ENCODE measurements around the gene GNB3.

GNB3 gene

GRCh38 chr12:6807170-6807569 lies 33.6 kb upstream of the GNB3 start:
- no peak for DNase-seq (ENCODE audit: low read depth)
- H3K4me3 ChIP-seq (ENCODE audit: low read depth, low read length) = no peak overlapping the region
- in situ Hi-C loops (cut with HindIII; ENCODE audit: low sequenced_read_pairs) = no loop called here
- no peak for TF ChIP-seq CTCF (IDR thresholded peaks at IDR 0.05; ENCODE audit: low read depth, low read length, missing control alignments)

GRCh38 chr12:6809056-6809455 lies 31.7 kb upstream of the GNB3 start:
- in situ Hi-C loops (cut with HindIII; ENCODE audit: low sequenced_read_pairs) = no loop called here
- no peak overlapping the region for H3K4me3 ChIP-seq (ENCODE audit: low read depth, low read length)
- DNase-seq (ENCODE audit: low read depth) = no peak
- TF ChIP-seq CTCF (IDR thresholded peaks at IDR 0.05; ENCODE audit: low read depth, low read length, missing control alignments) = no peak

- H3K4me3 ChIP-seq (ENCODE audit: low read depth, low read length) = no peak overlapping the region
- DNase-seq (ENCODE audit: low read depth) = no peak
- TF ChIP-seq CTCF (IDR thresholded peaks at IDR 0.05; ENCODE audit: low read depth, low read length, missing control alignments) = no peak
- in situ Hi-C loops (cut with HindIII; ENCODE audit: low sequenced_read_pairs) = loop anchor here (5.0 kb wide), 1 partner anchor 43 kb away; the partner anchor contains the start of gene PTMS
Observed at GRCh38 chr12:6810758-6811157, 30.0 kb upstream of the GNB3 start.

- no peak overlapping the region for H3K4me3 ChIP-seq (ENCODE audit: low read depth, low read length)
- TF ChIP-seq CTCF (IDR thresholded peaks at IDR 0.05; ENCODE audit: low read depth, low read length, missing control alignments) = no peak
- no peak for DNase-seq (ENCODE audit: low read depth)
- in situ Hi-C loops (cut with HindIII; ENCODE audit: low sequenced_read_pairs) = loop anchor here (5.0 kb wide), 1 partner anchor 46 kb away; the partner anchor contains the start of gene PTMS
Observed at GRCh38 chr12:6813363-6813762, 27.4 kb upstream of the GNB3 start.

GRCh38 chr12:6816598-6816997 lies 24.1 kb upstream of the GNB3 start:
- no peak for DNase-seq (ENCODE audit: low read depth)
- in situ Hi-C loops (cut with HindIII; ENCODE audit: low sequenced_read_pairs) = no loop called here
- TF ChIP-seq CTCF (IDR thresholded peaks at IDR 0.05; ENCODE audit: low read depth, low read length, missing control alignments) = no peak
- H3K4me3 ChIP-seq (ENCODE audit: low read depth, low read length) = no peak overlapping the region

- TF ChIP-seq CTCF (IDR thresholded peaks at IDR 0.05; ENCODE audit: low read depth, low read length, missing control alignments) = no peak
- no peak for DNase-seq (ENCODE audit: low read depth)
- no peak overlapping the region for H3K4me3 ChIP-seq (ENCODE audit: low read depth, low read length)
- in situ Hi-C loops (cut with HindIII; ENCODE audit: low sequenced_read_pairs) = no loop called here
Observed at GRCh38 chr12:6817098-6817497, 23.6 kb upstream of the GNB3 start.
